ENCODE measurements around the gene CCL19.

The CCL19 gene

GRCh38 chr9:34701769-34702736 lies 11.0 kb upstream of the CCL19 start:
- DNase-seq (ENCODE audit: low read depth, low spot score), result peak; percentile 57
- H3K4me3 ChIP-seq (ENCODE audit: low read length), result peak overlapping the region; percentile 56

DNA sequence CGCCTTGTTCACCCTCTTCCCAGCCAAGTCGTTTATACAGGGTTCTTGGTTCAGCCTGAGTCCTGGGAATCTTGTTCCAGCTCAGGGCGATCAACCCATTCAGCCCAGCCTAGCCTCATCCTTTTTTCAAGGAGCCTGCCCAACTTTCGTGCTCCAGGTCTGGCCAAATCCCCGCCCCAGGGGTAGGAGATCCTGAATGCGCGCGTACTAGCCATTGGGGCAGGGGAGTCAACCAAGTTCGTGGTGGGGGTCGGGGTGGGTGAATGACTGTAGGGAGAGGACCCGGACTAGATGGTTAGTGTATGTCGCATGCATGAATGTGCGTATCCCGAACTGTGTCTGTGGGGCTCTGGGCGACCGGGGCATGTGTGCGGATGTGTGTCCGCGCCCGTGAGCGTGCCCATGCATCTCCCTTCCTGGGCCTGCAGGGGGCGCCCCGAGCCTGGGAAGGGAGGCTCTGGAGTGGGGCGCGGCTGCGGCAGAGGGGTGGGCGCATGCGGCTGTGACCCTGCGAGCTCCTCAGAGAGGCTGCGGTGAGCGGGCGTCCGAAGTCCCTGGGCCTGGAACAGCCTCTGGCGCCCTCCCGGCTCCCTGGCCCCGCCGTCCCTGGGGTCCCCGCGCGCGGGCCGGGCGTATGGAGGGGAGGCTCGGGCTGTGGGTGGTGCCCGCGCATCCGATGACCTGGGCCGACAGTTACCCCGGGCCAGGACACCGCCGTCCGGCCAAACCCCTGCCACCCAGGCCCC lies 10.1 kb upstream of the CCL19 start:
- peak overlapping the region; percentile 56 for H3K4me3 ChIP-seq (ENCODE audit: low read length)

GRCh38 chr9:34694811-34695210 lies 3.7 kb upstream of the CCL19 start:
- DNase-seq (ENCODE audit: low read depth, low spot score), result no peak
- no peak overlapping the region for H3K4me3 ChIP-seq (ENCODE audit: low read length)

More for the DNA sequence above, 10.1 kb upstream of the CCL19 start:
- DNase-seq (ENCODE audit: low read depth, low spot score), result peak; percentile 39

DNA sequence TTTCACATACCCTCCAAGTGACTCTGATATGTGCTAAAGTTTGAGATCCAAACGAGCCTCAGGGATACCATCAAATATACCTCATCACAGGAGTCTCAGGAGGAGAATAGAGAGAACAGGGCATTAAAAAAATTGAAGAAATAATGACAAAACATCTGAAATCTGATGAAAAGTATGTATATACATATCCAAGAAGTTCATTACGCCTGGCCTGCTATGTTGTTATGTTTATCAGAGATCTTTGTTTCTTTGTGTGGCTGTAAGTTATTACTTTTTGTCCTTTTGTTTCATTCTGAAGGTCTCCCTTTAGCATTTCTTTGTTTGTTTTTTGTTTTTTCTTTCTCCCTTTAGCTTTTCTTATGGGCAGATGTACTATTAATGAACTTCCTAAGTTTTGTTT lies 2.5 kb upstream of the CCL19 start:
- DNase-seq (ENCODE audit: low read depth, low spot score), result no peak
- H3K4me3 ChIP-seq (ENCODE audit: low read length), result no peak overlapping the region

DNA sequence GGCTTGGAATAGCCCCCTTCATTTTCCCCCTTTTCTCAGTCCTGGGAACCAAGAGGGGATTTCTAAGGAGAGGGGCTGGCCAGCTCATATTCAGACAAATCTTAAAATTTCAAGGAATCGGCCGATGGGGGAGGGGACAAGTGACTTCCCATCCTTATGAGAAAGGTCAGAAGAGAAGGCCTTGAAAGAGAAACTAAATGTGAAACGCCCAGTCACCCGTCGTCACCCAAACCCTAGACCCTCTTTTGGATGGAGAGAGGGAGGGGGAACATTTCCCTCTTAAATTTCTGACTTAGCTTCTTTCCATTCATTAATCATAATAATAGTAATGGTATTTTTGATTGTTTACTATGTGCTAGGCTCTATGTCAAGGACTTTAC lies 850 bp upstream of the CCL19 start:
- H3K4me3 ChIP-seq (ENCODE audit: low read length), result no peak overlapping the region
- no peak for DNase-seq (ENCODE audit: low read depth, low spot score)

GRCh38 chr9:34689512-34689911 lies 1.6 kb downstream of the CCL19 start:
- no peak for DNase-seq (ENCODE audit: low read depth, low spot score)

DNA sequence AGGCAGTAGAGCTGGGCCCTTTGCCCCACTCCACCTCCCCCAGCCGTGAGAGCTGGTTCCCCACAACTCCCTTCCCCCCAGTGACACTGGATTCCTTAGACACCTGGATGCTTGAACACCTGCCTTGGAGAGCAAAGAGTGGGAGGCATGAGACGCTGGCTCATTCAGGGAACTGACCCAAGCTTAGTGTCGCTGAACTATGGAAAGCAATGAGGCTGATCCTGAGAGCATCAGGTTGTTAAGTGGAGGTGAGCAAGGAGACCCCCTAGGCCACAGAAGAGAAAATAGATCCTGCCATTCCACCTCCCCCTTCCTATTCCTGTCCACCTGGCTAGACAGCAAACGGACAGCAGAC lies 2.0 kb downstream of the CCL19 start:
- no peak overlapping the region for H3K4me3 ChIP-seq (ENCODE audit: low read length)
- DNase-seq (ENCODE audit: low read depth, low spot score), result no peak

More at GRCh38 chr9:34689512-34689911, 1.6 kb downstream of the CCL19 start:
- H3K4me3 ChIP-seq (ENCODE audit: low read length), result no peak overlapping the region

DNA sequence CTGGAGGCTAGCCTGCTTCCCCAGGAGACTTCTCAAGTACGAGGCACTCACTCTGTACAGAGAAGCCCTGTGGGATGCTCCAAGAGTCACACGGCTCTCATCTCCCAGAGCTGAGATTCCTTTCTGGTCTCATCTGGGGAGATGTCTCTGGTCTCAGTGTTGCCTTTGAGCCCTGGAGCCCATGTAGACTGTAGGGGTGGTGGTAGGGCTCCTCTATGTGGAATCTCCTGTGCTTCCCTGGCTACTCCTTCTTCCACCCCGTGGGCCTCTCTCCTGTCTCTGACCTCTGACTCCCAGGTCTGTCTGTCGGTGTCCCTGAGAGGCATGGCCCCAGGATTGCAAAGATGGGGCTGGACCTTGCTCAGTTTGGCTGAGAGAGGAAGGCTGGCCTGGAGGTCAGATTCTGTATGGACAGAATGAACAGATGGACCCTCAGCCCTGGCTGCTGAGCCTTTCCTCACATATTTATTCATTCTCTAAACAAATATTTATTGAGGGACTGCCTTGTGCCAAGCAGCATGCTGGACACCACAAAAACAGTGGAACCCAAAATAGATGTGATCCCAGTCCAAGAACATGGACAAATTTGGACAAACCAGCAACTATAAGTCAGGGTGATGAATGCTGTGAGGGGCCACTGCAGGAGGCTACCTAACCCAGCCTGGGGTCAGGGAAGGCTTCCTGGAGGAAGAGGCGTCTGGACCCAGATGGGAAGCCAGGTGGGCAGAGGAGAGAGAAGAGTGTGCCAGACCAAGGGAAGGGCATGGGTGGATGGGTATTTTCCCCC lies 2.6 kb downstream of the CCL19 start:
- H3K4me3 ChIP-seq (ENCODE audit: low read length), result no peak overlapping the region
- DNase-seq (ENCODE audit: low read depth, low spot score), result no peak

GRCh38 chr9:34687276-34688030 lies 3.6 kb downstream of the CCL19 start:
- no peak for DNase-seq (ENCODE audit: low read depth, low spot score)
- no peak overlapping the region for H3K4me3 ChIP-seq (ENCODE audit: low read length)

DNA sequence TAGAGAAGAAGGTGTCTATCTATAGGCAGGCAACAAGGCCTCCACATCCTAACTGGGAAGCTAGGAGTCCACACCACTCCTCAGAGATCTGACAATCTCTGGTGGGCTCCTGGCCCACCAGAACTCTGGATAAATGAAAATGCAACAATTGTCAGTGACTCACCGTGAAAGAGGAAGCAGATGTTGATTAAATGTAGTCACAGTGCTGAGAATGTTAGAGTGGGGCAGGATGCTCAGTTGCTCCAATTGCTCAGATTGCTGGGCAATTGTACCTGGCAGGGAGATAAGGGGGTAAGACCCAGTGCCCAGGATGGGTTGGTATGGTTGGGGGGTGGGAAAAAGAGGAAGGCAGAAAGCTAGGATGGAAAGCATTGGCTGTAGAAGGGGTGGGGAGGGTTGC lies 4.3 kb downstream of the CCL19 start:
- DNase-seq (ENCODE audit: low read depth, low spot score), result no peak
- no peak overlapping the region for H3K4me3 ChIP-seq (ENCODE audit: low read length)

GRCh38 chr9:34686231-34686630 lies 4.8 kb downstream of the CCL19 start:
- no peak for DNase-seq (ENCODE audit: low read depth, low spot score)
- no peak overlapping the region for H3K4me3 ChIP-seq (ENCODE audit: low read length)

GRCh38 chr9:34685591-34685990 lies 5.5 kb downstream of the CCL19 start:
- DNase-seq (ENCODE audit: low read depth, low spot score), result no peak
- H3K4me3 ChIP-seq (ENCODE audit: low read length), result no peak overlapping the region

GRCh38 chr9:34684816-34685215 lies 6.3 kb downstream of the CCL19 start:
- DNase-seq (ENCODE audit: low read depth, low spot score), result no peak
- H3K4me3 ChIP-seq (ENCODE audit: low read length), result no peak overlapping the region

- no peak for DNase-seq (ENCODE audit: low read depth, low spot score)
- no peak overlapping the region for H3K4me3 ChIP-seq (ENCODE audit: low read length)
Measured at GRCh38 chr9:34684145-34684544, 6.9 kb downstream of the CCL19 start.

GRCh38 chr9:34675869-34676268 lies 15.2 kb downstream of the CCL19 start:
- H3K4me3 ChIP-seq (ENCODE audit: low read length), result no peak overlapping the region
- DNase-seq (ENCODE audit: low read depth, low spot score), result no peak

- peak; percentile 69 for DNase-seq (ENCODE audit: low read depth, low spot score)
- H3K4me3 ChIP-seq (ENCODE audit: low read length), result no peak overlapping the region
Measured at GRCh38 chr9:34675048-34675714, 15.9 kb downstream of the CCL19 start.

DNA sequence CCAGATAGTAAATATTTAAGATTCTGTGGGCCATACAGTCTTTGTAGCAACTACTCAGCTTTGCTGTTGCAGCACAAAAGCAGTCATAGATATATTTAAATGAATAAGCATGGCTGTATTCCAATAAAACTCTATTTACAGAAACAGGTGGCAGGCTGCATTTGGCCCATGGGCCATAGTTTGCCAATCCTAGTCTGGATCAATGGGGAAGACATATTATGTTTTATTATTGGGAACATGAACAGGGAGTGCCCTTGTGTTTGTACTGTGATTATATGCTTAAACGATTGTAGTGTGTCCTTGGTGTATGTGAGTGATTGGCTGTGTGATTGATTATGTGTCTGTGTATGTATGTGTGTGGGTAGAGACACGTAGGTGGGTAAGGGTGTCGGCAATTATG lies 16.6 kb downstream of the CCL19 start:
- no peak for DNase-seq (ENCODE audit: low read depth, low spot score)
- no peak overlapping the region for H3K4me3 ChIP-seq (ENCODE audit: low read length)

- H3K4me3 ChIP-seq (ENCODE audit: low read length), result no peak overlapping the region
- no peak for DNase-seq (ENCODE audit: low read depth, low spot score)
Measured at GRCh38 chr9:34671307-34671706, 19.8 kb downstream of the CCL19 start.
